GM23248 (cell line): Measurements from ENCODE around the gene PGS1. TPM values are rescaled to one million over a fixed set of nuclear protein-coding genes. Genes with fewer than 3 reads are reported as not detected.

ENCODE experiments used
- DNase-seq: peaks from one replicate; pipeline ENCODE4 v3.0.0-alpha.2; 2015
- H2AFZ ChIP-seq: fragments of 200-600 bp; sonication (generic); 2 replicates; pipeline ENCODE4 v1.6.1; 2016; ENCODE audit warnings: antibody characterized with exemption
- H3F3A ChIP-seq: fragments of 200-600 bp; sonication (generic); 2 replicates; pipeline ENCODE4 v1.6.1; 2016; ENCODE audit warnings: mild to moderate bottlenecking, antibody characterized with exemption, mixed run types; ENCODE audit not compliant: insufficient read depth
- H3K27ac ChIP-seq: fragments of 200-600 bp; sonication (generic); 2 replicates; pipeline ENCODE4 v1.5.1; 2016; ENCODE audit warnings: mild to moderate bottlenecking
- H3K27me3 ChIP-seq: fragments of 200-600 bp; sonication (generic); replicated peaks from 2 replicates; pipeline ENCODE4 v1.6.1; 2016; ENCODE audit warnings: mild to moderate bottlenecking; ENCODE audit not compliant: insufficient read depth
- H3K36me3 ChIP-seq: fragments of 200-600 bp; sonication (generic); 2 replicates; pipeline ENCODE4 v1.6.1; 2016; ENCODE audit warnings: low read depth, mild to moderate bottlenecking
- H3K4me1 ChIP-seq: fragments of 200-600 bp; sonication (generic); 2 replicates; pipeline ENCODE4 v1.6.1; 2016; ENCODE audit warnings: mild to moderate bottlenecking; ENCODE audit not compliant: insufficient read depth
- H3K4me2 ChIP-seq: fragments of 200-600 bp; sonication (generic); one replicate; pipeline ENCODE4 v1.6.1; 2016; ENCODE audit warnings: mild to moderate bottlenecking; ENCODE audit not compliant: unreplicated experiment
- H3K4me3 ChIP-seq: fragments of 200-600 bp; sonication (generic); 2 replicates; pipeline ENCODE4 v1.5.1; 2016; ENCODE audit warnings: mild to moderate bottlenecking
- H3K79me2 ChIP-seq: fragments of 200-600 bp; sonication (generic); 2 replicates; pipeline ENCODE4 v1.6.1; 2016; ENCODE audit warnings: mild to moderate bottlenecking; ENCODE audit not compliant: insufficient read depth
- H3K9ac ChIP-seq: fragments of 200-600 bp; sonication (generic); 2 replicates; pipeline ENCODE4 v1.6.1; 2016; ENCODE audit warnings: mild to moderate bottlenecking
- H3K9me2 ChIP-seq: fragments of 200-600 bp; sonication (generic); 2 replicates; pipeline ENCODE4 v1.6.1; 2016; ENCODE audit warnings: mixed run types, mild to moderate bottlenecking, moderate library complexity; ENCODE audit not compliant: insufficient read depth
- H3K9me3 ChIP-seq: fragments of 200-600 bp; sonication (generic); one replicate; pipeline ENCODE4 v1.6.1; 2017; ENCODE audit warnings: low read depth
- H4K20me1 ChIP-seq: fragments of 200-600 bp; sonication (generic); 2 replicates; pipeline ENCODE4 v1.6.0; 2016; ENCODE audit not compliant: insufficient read depth
- EZH2 ChIP-seq: fragments of 200-600 bp; sonication (generic); IDR thresholded peaks from 2 replicates; pipeline ENCODE4 v1.6.1; 2018; ENCODE audit warnings: antibody characterized with exemption, mild to moderate bottlenecking; ENCODE audit not compliant: insufficient read depth, poor library complexity, severe bottlenecking
- EZH2phosphoT487 ChIP-seq: fragments of 200-600 bp; sonication (generic); IDR thresholded peaks from 2 replicates; pipeline ENCODE4 v1.6.1; 2018; ENCODE audit warnings: antibody characterized with exemption, moderate library complexity, mild to moderate bottlenecking, low read depth; ENCODE audit not compliant: insufficient read depth
- WGBS, 2 experiments: methylation state at CpG; one replicate each; pipeline ENCODE4 v1.1.6; 2015 to 2017; ENCODE audit warnings: low lambda C conversion rate in 2 of 2, low coverage in 1 of 2; ENCODE audit errors: missing lambda C conversion rate in 2 of 2; 5-methylcytosine and 5-hydroxymethylcytosine counted together
- in situ Hi-C: fragments of 300-500 bp; cut with MboI; formaldehyde crosslinking; loops from 2 replicates; pipeline ENCODE4 v1.15.0; 2020
- polyA plus RNA-seq: library from polyadenylated mRNA; unstranded; fragments of >200 nt; fragmentation: Nextera tagmentation; extraction: Ambion mirVana; gene quantifications from 2 replicates; pipeline ENCODE4 v1.2.1, GENCODE V29; 2016
- total RNA-seq: library from RNA; depleted of rRNA; stranded (reverse); fragments of >200 nt; shearing (Covaris generic); gene quantifications from 2 replicates; pipeline ENCODE4 v1.2.3, GENCODE V29; 2014

PGS1 gene
- total and polyA plus RNA-seq, 2 experiments from 2014 or later = 30.2 to 32.5 TPM

DNA sequence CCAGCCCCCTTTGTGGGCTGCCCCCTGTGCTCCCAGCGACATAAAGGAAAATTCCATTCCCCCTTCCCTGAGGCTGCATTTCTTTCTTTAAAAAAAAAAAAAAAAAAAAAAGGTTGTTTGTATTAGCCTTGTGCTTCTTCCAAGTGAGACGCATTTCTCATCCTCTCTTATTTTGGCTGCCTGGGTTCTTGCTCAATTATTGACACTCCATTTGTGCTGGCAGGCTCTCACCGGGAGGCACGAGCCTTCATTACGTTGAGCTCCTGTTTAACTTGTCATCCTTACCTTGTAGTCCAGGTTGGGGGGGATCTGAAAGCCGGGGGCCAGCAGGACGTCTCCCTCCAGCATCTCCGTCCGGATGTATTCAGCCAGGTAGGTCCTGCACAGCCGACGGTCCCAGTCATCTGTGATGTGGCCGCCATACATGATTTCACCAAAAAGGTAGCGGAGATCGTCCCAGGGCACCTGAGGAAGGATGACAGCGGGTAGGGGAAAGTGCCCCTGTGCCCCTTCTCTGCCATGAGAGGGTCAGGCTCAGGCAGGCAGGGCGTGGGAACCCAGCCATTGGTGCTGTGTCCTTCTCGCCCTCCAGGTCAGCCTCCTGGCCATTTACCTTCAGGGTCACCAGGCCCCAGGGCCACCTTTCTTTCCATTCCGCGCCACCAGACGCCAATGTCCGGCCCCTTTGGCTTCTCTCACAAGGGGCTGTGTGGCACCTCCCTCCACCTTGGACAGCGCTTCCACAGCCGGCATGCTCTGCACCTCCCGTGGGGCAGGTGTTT, 50.6 kb downstream of the PGS1 start:
- WGBS, 2 experiments = 85 to 91% methylated on average over 23 to 24 of the region's 24 CpGs
- DNase-seq = no peak
- in situ Hi-C loops = loop anchor here (10.0 kb wide), 1 partner anchor 144 kb away; no protein-coding TSS in a partner anchor
- TF ChIP-seq EZH2phosphoT487 (no peak), EZH2 (no peak)
- Histone ChIP-seq H3K79me2 (no peaks in the 10 kb centered on the region), H3K36me3 (no peaks in the 10 kb centered on the region), H3K9me3 (no peaks in the 10 kb centered on the region), H3K9me2 (no peaks in the 10 kb centered on the region), H3K27ac (no peak overlapping the region), H3K9ac (no peak overlapping the region), H3K27me3 (no peaks in the 10 kb centered on the region), H3F3A (no peaks in the 10 kb centered on the region), H2AFZ (no peak overlapping the region), H4K20me1 (no peaks in the 10 kb centered on the region), H3K4me3 (no peak overlapping the region), H3K4me1 (no peaks in the 10 kb centered on the region), H3K4me2 (no peak overlapping the region)

DNA sequence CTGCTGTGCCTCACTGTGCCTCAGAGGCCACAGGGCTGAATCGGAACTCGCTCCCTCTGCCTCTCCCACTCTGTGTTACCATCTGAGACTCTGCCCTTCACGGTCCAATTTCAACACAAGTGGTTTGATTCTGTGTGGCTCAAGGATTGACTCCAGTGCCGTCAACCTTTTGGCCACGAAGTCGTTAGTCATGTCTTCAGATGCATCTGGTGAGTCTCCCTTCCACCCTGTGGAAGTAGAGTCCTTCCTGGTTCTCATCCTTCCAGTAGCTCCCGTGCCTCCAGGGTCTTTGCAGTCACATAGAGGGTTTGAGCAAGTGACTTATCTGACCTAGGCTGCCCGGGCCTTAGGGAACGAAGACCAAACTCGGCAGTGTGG, 51.2 kb downstream of the PGS1 start:
- WGBS, 2 experiments = 78 to 81% methylated on average over 10 of the region's 10 CpGs
- in situ Hi-C loops = loop anchor here (10.0 kb wide), 1 partner anchor 145 kb away; no protein-coding TSS in a partner anchor

DNA sequence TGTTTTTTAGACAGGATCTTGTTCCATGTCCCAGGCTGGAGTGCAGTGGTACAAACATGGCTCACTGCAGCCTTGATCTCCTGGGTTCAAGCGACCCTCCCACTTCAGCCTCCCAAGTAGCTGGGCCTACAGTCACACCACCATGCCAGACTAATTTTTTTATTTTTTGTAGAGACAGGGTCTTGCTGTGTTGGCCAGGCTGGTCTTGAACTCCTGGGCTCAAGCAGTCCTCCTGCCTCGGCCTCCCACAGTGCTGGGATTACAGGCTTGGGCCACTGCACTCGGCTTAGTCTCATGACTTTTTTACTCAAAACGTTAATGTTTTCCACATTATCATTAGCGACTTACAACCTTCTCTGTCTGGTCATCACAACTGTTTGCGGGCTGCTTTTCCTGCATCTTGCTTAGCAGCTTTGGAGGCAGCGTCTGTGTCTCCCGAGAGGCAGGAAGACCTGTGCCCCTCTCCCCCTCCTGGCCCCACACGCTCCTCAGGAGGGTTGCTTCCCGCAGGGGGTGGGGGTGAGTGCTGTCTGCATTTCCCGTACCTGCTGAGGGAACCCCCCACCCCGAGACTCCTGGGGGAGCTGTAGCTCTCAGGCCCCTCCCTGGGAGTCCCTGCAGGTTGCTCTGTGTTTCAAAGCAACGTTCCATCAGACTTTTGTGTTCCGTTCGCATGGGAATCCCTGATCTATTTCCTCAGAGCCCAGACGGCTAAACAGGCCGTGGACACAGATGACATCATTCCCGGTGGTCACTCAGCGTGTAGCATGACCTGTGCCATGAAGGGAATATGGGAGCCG, 52.6 kb downstream of the PGS1 start:
- Histone ChIP-seq H3K9me2 (no peaks in the 10 kb centered on the region), H3K27ac (no peak overlapping the region), H3K9ac (no peak overlapping the region), H3K27me3 (no peaks in the 10 kb centered on the region), H3K4me1 (no peaks in the 10 kb centered on the region), H2AFZ (no peak overlapping the region), H3K9me3 (no peaks in the 10 kb centered on the region), H3K4me2 (no peak overlapping the region), H3F3A (no peaks in the 10 kb centered on the region), H4K20me1 (no peaks in the 10 kb centered on the region), H3K4me3 (no peak overlapping the region), H3K36me3 (no peaks in the 10 kb centered on the region), H3K79me2 (no peaks in the 10 kb centered on the region)
- in situ Hi-C loops = no loop called here
- peak; percentile 23 for DNase-seq
- WGBS, 2 experiments = 34 to 35% methylated on average over 20 of the region's 20 CpGs
- no peak for TF ChIP-seq EZH2phosphoT487
- no peak for TF ChIP-seq EZH2

More for the DNA sequence above, 51.2 kb downstream of the PGS1 start:
- DNase-seq = no peak
- Histone ChIP-seq H3K36me3 (no peaks in the 10 kb centered on the region), H3K27me3 (no peaks in the 10 kb centered on the region), H3K4me3 (no peak overlapping the region), H3K9me2 (no peaks in the 10 kb centered on the region), H3K79me2 (no peaks in the 10 kb centered on the region), H3K9ac (no peak overlapping the region), H3K4me1 (no peaks in the 10 kb centered on the region), H4K20me1 (no peaks in the 10 kb centered on the region), H2AFZ (no peak overlapping the region), H3K27ac (no peak overlapping the region), H3K9me3 (no peaks in the 10 kb centered on the region), H3F3A (no peaks in the 10 kb centered on the region), H3K4me2 (no peak overlapping the region)
- TF ChIP-seq EZH2phosphoT487 (no peak), EZH2 (no peak)

DNA sequence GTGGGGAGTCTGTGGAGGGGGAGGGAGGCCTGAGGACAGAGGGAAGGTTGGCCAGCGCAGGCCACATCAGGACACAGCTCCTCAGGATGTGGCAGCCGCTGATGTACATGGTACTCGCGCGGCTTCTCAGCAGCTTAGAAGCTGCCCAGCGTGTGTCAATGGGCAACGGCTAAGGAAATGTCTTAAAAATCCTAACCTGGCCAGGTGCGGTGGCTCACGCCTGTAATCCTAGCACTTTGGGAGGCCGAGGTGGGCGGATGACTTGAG, 53.2 kb downstream of the PGS1 start:
- in situ Hi-C loops = no loop called here
- H3K9me3 ChIP-seq = no peaks in the 10 kb centered on the region
- no peak overlapping the region for H3K4me3 ChIP-seq
- no peaks in the 10 kb centered on the region for H3K27me3 ChIP-seq
- no peaks in the 10 kb centered on the region for H3F3A ChIP-seq
- no peaks in the 10 kb centered on the region for H3K4me1 ChIP-seq
- no peaks in the 10 kb centered on the region for H3K36me3 ChIP-seq
- H3K9ac ChIP-seq = no peak overlapping the region
- 77 to 79% methylated on average over 11 of the region's 11 CpGs for WGBS, 2 experiments
- no peak overlapping the region for H3K27ac ChIP-seq
- no peak for DNase-seq
- TF ChIP-seq EZH2 (no peak), EZH2phosphoT487 (no peak)
- H3K79me2 ChIP-seq = no peaks in the 10 kb centered on the region
- no peaks in the 10 kb centered on the region for H4K20me1 ChIP-seq
- H3K4me2 ChIP-seq = no peak overlapping the region
- H3K9me2 ChIP-seq = no peaks in the 10 kb centered on the region
- H2AFZ ChIP-seq = no peak overlapping the region
